ENCODE results near the gene POLR2E. TPM values are rescaled to one million over a fixed set of nuclear protein-coding genes. Genes with fewer than 3 reads are reported as not detected.
A peak's percentile ranks its signal among the peaks of the same experiment; 100 is the strongest.

POLR2E gene
- total RNA-seq, 1 donor: 91.2 TPM

DNA sequence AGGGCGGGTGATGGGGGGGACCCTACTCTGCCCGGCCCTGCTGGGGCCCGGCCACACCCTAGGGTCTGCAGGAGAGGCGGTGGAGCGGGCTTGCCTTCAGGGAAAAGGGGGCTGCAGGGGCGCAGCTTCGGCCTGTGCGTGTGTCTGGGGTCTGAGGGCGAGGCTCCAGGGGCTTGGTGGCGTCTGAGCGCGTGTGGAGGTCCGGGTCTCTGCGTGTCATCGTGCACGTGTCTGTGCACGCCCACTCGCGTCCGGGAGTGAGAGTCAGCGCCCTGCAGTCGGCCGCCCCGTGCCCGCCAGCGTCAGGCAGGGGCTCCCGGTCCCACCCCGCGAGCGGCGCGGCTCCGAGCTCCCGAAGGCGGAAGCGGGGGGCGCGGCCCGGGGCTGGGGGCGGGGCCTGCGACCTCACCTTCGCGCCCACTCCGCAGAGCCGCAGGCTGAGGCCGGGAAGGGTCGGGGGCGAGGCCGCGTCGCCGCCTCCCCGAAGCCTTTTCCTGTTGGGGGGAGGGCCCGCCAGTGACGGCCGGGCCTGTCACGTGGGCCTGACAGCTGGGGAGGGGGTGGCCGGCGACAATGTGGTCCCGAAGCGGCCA is 28.3 kb downstream of the POLR2E start, which contains the start of gene ARHGAP45:
Gene ARHGAP45 (plus strand): TSS at position 420 of the 593 bp plus-strand sequence. CDS start 239 bp downstream, outside the sequence.
- no peak for DNase-seq (ENCODE audit: low read depth)
- peak within 1 kb of the TSS; percentile 41 for H3K4me3 ChIP-seq (ENCODE audit: low read depth, low read length)
- TF ChIP-seq, protein P1, sequence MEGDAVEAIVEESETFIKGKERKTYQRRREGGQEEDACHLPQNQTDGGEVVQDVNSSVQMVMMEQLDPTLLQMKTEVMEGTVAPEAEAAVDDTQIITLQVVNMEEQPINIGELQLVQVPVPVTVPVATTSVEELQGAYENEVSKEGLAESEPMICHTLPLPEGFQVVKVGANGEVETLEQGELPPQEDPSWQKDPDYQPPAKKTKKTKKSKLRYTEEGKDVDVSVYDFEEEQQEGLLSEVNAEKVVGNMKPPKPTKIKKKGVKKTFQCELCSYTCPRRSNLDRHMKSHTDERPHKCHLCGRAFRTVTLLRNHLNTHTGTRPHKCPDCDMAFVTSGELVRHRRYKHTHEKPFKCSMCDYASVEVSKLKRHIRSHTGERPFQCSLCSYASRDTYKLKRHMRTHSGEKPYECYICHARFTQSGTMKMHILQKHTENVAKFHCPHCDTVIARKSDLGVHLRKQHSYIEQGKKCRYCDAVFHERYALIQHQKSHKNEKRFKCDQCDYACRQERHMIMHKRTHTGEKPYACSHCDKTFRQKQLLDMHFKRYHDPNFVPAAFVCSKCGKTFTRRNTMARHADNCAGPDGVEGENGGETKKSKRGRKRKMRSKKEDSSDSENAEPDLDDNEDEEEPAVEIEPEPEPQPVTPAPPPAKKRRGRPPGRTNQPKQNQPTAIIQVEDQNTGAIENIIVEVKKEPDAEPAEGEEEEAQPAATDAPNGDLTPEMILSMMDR (IDR thresholded peaks at IDR 0.05; ENCODE audit: insufficient read depth, low read length): no peak

DNA sequence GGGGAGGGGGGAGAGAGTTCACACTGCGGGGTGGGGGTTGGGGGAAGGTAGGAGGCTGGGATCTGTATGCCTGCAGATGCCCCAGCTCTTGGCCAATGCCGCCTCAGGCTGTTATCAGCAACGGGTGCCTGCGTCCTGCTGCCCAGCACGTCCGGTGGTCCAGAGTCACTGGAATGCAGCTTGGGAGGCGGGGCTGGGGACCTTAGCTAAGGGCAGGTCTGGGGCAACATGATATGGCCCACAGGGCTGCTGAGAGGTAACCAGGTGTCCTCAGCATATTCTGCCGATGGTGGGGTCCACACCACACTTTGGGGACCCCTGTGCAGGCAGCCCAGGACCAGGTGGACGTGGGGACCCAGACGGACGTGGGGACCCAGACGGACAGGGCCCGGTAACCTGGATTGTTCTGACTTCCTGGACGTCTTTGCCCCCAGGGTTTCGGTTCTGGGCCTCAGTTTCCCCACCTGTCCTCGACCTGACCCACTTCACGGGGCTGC is 28.9 kb downstream of the POLR2E start:
- no peak overlapping the region for H3K4me3 ChIP-seq (ENCODE audit: low read depth, low read length)
- TF ChIP-seq, protein P1 (IDR thresholded peaks at IDR 0.05; ENCODE audit: insufficient read depth, low read length): no peak
- DNase-seq (ENCODE audit: low read depth): no peak

DNA sequence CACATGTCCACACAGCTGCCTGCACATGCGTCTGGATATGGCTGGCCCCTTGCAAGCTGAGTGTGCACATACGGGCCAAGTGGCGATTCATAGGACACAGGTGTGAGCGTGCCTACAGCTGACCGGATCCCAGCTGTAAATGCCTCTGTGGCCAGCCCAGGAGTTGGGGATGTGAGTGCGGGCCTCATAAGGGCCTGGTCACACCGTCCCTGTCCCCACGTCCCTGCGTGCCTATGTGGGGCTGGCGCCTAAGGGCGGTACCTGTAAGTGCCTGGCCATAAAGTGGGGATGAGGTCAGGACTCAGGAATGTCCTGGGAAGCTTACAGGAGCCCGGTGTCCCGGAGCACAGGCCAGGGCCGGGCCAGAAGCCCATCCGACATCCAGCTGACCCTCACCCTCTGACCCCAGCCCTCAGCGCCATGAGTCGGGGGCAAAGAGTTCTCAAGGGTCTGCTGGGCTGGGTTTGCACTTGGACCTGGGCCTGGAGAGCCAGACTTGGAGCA is 29.5 kb downstream of the POLR2E start:
- DNase-seq (ENCODE audit: low read depth): no peak
- H3K4me3 ChIP-seq (ENCODE audit: low read depth, low read length): no peak overlapping the region
- TF ChIP-seq, protein P1 (IDR thresholded peaks at IDR 0.05; ENCODE audit: insufficient read depth, low read length): no peak

DNA sequence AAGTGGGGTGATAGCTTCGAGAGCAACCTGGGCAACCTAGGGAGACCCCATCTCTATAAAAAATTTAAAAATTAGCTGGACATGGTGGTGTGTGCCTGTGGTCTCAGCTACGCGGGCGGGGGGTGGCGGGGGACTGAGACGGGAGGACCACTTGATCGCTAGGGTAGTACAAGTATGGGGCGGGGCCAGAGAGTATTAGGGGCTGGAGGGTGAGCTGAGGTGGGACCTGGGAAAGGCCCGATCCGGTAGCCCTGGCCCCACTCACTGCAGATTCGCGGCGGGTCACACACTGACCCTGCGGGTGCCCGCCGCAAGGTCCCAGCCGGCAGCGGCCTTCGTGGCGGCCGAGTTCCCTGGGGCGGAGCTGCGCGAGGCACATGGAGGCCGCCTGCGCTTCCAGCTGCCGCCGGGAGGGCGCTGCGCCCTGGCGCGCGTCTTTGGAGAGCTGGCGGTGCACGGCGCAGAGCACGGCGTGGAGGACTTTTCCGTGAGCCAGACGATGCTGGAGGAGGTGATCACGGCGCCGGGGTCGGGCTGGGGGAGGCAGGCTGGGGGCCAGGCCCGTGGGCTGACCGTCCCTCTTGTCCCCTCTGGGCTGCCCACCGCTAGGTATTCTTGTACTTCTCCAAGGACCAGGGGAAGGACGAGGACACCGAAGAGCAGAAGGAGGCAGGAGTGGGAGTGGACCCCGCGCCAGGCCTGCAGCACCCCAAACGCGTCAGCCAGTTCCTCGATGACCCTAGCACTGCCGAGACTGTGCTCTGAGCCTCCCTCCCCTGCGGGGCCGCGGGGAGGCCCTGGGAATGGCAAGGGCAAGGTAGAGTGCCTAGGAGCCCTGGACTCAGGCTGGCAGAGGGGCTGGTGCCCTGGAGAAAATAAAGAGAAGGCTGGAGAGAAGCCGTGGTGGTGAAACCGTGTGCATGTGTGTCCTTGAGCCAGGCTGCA is 30.2 kb downstream of the POLR2E start:
- DNase-seq (ENCODE audit: low read depth): peak; percentile 65
- no peak overlapping the region for H3K4me3 ChIP-seq (ENCODE audit: low read depth, low read length)
- TF ChIP-seq, protein P1 (IDR thresholded peaks at IDR 0.05; ENCODE audit: insufficient read depth, low read length): peak; percentile 76

DNA sequence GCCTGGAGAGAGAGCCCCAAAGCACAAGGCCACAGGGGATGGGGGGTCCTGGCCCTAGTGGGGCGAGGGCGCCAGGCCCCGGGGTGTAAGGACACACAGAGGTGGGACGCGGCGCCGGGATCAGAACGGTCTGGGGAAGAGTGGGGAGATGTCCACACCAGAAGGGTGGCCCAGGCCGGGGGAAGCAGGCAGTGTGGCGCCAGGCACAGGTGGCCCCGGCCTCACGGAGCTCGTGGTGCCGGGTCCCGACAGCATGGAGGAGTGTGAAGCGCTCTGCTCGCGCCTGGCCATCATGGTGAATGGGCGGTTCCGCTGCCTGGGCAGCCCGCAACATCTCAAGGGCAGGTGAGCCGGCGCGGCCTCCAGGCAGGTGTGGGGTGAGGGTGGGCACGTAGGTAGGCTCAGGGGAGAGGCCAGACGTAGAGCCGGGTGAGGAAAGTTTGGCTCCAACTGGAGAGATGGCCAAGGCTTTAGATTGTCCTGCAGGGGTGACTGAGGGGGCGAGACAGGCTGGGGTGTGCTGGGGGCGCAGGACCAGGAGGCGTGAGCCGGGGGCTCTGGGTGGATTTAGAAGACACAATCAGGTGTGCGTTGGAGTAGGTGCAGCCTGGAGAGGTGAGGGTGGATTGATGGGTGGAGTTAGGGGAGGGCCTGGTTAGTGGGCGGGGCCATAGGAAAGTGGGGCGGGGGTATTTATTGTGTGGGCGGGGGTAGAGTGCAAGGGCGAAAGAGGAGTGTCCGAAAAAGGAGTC is 31.1 kb downstream of the POLR2E start:
- TF ChIP-seq, protein P1 (IDR thresholded peaks at IDR 0.05; ENCODE audit: insufficient read depth, low read length): no peak
- no peak for DNase-seq (ENCODE audit: low read depth)
- no peak overlapping the region for H3K4me3 ChIP-seq (ENCODE audit: low read depth, low read length)
